Neutrophil (primary cell): ENCODE results near the gene DDX39B.

Experiments
- H3K27ac ChIP-seq: fragments of 200-600 bp; sonication (generic); 2 replicates; pipeline ENCODE4 v1.5.1; 2016; ENCODE audit warnings: mild to moderate bottlenecking, moderate library complexity
- H3K27me3 ChIP-seq: fragments of 200-600 bp; sonication (generic); 2 replicates; pipeline ENCODE4 v1.6.0; 2016; ENCODE audit warnings: mild to moderate bottlenecking
- H3K36me3 ChIP-seq: fragments of 200-600 bp; sonication (generic); 2 replicates; pipeline ENCODE4 v1.5.1; 2017
- H3K4me1 ChIP-seq, 2 experiments: fragments of 200-600 bp in 1 of 2; sonication (generic) in 1 of 2; 1 replicate in 1 of 2; 2 replicates in 1 of 2; pipeline versions ENCODE4 v1.5.1 to v1.6.1; 2013 to 2016; ENCODE audit warnings: low read depth in 1 of 2, low read length in 1 of 2, mild to moderate bottlenecking in 1 of 2, moderate library complexity in 1 of 2; ENCODE audit not compliant: control insufficient read depth in 1 of 2, insufficient read depth in 1 of 2
- H3K4me3 ChIP-seq, 2 experiments: fragments of 200-600 bp in 1 of 2; sonication (generic) in 1 of 2; 1 replicate in 1 of 2; 2 replicates in 1 of 2; pipeline ENCODE4 v1.5.1; 2013 to 2016; ENCODE audit warnings: low read depth in 1 of 2, low read length in 1 of 2, mild to moderate bottlenecking in 1 of 2, moderate library complexity in 1 of 2
- H3K9me3 ChIP-seq: fragments of 200-600 bp; sonication (generic); 2 replicates; pipeline ENCODE4 v1.5.1; 2016
- TF ChIP-seq, protein P1 (sequence below): fragments of 200-600 bp; sonication (generic); IDR thresholded peaks from 2 replicates; pipeline ENCODE4 v1.5.1; 2016; ENCODE audit warnings: antibody characterized with exemption

DDX39B gene

DNA sequence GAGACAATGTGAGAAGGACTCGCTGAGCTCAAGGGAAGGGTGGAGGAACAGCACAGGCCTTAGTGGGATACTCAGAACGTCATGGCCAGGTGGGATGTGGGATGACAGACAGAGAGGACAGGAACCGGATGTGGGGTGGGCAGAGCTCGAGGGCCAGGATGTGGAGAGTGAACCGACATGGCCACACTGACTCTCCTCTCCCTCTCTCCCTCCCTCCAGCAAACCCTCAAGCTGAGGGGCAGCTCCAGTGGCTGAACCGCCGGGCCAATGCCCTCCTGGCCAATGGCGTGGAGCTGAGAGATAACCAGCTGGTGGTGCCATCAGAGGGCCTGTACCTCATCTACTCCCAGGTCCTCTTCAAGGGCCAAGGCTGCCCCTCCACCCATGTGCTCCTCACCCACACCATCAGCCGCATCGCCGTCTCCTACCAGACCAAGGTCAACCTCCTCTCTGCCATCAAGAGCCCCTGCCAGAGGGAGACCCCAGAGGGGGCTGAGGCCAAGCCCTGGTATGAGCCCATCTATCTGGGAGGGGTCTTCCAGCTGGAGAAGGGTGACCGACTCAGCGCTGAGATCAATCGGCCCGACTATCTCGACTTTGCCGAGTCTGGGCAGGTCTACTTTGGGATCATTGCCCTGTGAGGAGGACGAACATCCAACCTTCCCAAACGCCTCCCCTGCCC, 35.2 kb upstream of the DDX39B start:
- Histone ChIP-seq H3K36me3 (peaks cover 15% of the 10 kb centered on the region), H3K4me1 (peaks cover 45 to 49% of the 10 kb centered on the region in 2 experiments), H3K4me3 (peak overlapping the region; percentile 65 to 67), H3K27ac (peak overlapping the region; percentile 84), H3K9me3 (no peaks in the 10 kb centered on the region), H3K27me3 (no peaks in the 10 kb centered on the region)
- TF ChIP-seq, protein P1, sequence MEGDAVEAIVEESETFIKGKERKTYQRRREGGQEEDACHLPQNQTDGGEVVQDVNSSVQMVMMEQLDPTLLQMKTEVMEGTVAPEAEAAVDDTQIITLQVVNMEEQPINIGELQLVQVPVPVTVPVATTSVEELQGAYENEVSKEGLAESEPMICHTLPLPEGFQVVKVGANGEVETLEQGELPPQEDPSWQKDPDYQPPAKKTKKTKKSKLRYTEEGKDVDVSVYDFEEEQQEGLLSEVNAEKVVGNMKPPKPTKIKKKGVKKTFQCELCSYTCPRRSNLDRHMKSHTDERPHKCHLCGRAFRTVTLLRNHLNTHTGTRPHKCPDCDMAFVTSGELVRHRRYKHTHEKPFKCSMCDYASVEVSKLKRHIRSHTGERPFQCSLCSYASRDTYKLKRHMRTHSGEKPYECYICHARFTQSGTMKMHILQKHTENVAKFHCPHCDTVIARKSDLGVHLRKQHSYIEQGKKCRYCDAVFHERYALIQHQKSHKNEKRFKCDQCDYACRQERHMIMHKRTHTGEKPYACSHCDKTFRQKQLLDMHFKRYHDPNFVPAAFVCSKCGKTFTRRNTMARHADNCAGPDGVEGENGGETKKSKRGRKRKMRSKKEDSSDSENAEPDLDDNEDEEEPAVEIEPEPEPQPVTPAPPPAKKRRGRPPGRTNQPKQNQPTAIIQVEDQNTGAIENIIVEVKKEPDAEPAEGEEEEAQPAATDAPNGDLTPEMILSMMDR: no peak

DNA sequence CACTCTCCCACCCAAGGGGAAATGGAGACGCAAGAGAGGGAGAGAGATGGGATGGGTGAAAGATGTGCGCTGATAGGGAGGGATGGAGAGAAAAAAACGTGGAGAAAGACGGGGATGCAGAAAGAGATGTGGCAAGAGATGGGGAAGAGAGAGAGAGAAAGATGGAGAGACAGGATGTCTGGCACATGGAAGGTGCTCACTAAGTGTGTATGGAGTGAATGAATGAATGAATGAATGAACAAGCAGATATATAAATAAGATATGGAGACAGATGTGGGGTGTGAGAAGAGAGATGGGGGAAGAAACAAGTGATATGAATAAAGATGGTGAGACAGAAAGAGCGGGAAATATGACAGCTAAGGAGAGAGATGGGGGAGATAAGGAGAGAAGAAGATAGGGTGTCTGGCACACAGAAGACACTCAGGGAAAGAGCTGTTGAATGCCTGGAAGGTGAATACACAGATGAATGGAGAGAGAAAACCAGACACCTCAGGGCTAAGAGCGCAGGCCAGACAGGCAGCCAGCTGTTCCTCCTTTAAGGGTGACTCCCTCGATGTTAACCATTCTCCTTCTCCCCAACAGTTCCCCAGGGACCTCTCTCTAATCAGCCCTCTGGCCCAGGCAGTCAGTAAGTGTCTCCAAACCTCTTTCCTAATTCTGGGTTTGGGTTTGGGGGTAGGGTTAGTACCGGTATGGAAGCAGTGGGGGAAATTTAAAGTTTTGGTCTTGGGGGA, 34.3 kb upstream of the DDX39B start:
- no peaks in the 10 kb centered on the region for H3K9me3 ChIP-seq
- peak overlapping the region; percentile 84 for H3K27ac ChIP-seq
- H3K27me3 ChIP-seq: no peaks in the 10 kb centered on the region
- peak overlapping the region; percentile 65 to 67 for H3K4me3 ChIP-seq
- TF ChIP-seq, protein P1: no peak
- H3K4me1 ChIP-seq: peaks cover 40 to 49% of the 10 kb centered on the region in 2 experiments
- peaks cover 15% of the 10 kb centered on the region for H3K36me3 ChIP-seq

DNA sequence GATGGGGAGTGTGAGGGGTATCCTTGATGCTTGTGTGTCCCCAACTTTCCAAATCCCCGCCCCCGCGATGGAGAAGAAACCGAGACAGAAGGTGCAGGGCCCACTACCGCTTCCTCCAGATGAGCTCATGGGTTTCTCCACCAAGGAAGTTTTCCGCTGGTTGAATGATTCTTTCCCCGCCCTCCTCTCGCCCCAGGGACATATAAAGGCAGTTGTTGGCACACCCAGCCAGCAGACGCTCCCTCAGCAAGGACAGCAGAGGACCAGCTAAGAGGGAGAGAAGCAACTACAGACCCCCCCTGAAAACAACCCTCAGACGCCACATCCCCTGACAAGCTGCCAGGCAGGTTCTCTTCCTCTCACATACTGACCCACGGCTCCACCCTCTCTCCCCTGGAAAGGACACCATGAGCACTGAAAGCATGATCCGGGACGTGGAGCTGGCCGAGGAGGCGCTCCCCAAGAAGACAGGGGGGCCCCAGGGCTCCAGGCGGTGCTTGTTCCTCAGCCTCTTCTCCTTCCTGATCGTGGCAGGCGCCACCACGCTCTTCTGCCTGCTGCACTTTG, 33.6 kb upstream of the DDX39B start, which contains the start of gene TNF:
Gene TNF, plus strand, starts transcription at position 231 of the 567 bp plus-strand sequence. Its CDS starts 177 bp downstream, at position 408.
- TF ChIP-seq, protein P1: no peak
- H3K9me3 ChIP-seq: no peaks in the 10 kb centered on the region
- H3K36me3 ChIP-seq: peaks cover 14% of the 10 kb centered on the region
- no peaks in the 10 kb centered on the region for H3K27me3 ChIP-seq
- H3K4me3 ChIP-seq: peak within 1 kb of the TSS; percentile 65 to 67
- peaks cover 38 to 43% of the 10 kb centered on the region in 2 experiments for H3K4me1 ChIP-seq
- H3K27ac ChIP-seq: peak within 1 kb of the TSS; percentile 84

DNA sequence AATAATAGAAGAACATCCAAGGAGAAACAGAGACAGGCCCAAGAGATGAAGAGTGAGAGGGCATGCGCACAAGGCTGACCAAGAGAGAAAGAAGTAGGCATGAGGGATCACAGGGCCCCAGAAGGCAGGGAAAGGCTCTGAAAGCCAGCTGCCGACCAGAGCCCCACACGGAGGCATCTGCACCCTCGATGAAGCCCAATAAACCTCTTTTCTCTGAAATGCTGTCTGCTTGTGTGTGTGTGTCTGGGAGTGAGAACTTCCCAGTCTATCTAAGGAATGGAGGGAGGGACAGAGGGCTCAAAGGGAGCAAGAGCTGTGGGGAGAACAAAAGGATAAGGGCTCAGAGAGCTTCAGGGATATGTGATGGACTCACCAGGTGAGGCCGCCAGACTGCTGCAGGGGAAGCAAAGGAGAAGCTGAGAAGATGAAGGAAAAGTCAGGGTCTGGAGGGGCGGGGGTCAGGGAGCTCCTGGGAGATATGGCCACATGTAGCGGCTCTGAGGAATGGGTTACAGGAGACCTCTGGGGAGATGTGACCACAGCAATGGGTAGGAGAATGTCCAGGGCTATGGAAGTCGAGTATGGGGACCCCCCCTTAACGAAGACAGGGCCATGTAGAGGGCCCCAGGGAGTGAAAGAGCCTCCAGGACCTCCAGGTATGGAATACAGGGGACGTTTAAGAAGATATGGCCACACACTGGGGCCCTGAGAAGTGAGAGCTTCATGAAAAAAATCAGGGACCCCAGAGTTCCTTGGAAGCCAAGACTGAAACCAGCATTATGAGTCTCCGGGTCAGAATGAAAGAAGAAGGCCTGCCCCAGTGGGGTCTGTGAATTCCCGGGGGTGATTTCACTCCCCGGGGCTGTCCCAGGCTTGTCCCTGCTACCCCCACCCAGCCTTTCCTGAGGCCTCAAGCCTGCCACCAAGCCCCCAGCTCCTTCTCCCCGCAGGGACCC, 32.6 kb upstream of the DDX39B start:
- Histone ChIP-seq H3K36me3 (peaks cover 10% of the 10 kb centered on the region), H3K9me3 (no peaks in the 10 kb centered on the region), H3K27me3 (no peaks in the 10 kb centered on the region), H3K4me3 (peak overlapping the region; percentile 65 to 67), H3K4me1 (peaks cover 28 to 33% of the 10 kb centered on the region in 2 experiments), H3K27ac (peak overlapping the region; percentile 84)
- TF ChIP-seq, protein P1: no peak
